CD14-positive monocyte (primary cell): ENCODE results near the gene GPC6. TPM values are rescaled to one million over a fixed set of nuclear protein-coding genes. Genes with fewer than 3 reads are reported as not detected.

Source experiments
- DNase-seq, 3 donors: peaks; one replicate each; pipeline ENCODE4 v3.0.0-alpha.2; 2011 to 2022
- H2AFZ ChIP-seq: 2 replicates; pipeline ENCODE4 v1.6.0; 2012; ENCODE audit warnings: mild to moderate bottlenecking, low read depth, low read length, inconsistent platforms; ENCODE audit not compliant: insufficient read depth, poor library complexity, severe bottlenecking
- H3K27ac ChIP-seq, 2 donors: 1 replicate in 1 of 2; 2 replicates in 1 of 2; pipeline ENCODE4 v1.5.1; 2012 to 2013; ENCODE audit warnings: low read length in 2 of 2, control low read depth in 1 of 2, inconsistent platforms in 1 of 2, low read depth in 1 of 2, mild to moderate bottlenecking in 1 of 2
- H3K27me3 ChIP-seq, 2 donors: one replicate each; pipeline versions ENCODE4 v1.6.0 to v1.6.1; 2011 to 2013; ENCODE audit warnings: low read length in 2 of 2; ENCODE audit not compliant: control insufficient read depth in 2 of 2, insufficient read depth in 2 of 2
- H3K36me3 ChIP-seq, 2 donors: replicated peaks in 1 of 2; 1 replicate in 1 of 2; 2 replicates in 1 of 2; pipeline versions ENCODE4 v1.5.1 to v1.6.1; 2012 to 2013; ENCODE audit warnings: low read length in 2 of 2, control low read depth in 1 of 2, inconsistent platforms in 1 of 2, mild to moderate bottlenecking in 1 of 2; ENCODE audit not compliant: insufficient read depth in 2 of 2, control insufficient read depth in 1 of 2
- H3K4me1 ChIP-seq, 2 donors: 1 replicate in 1 of 2; 2 replicates in 1 of 2; pipeline versions ENCODE4 v1.5.1 to v1.6.1; 2012 to 2013; ENCODE audit warnings: low read length in 2 of 2, control low read depth in 1 of 2, inconsistent platforms in 1 of 2, mild to moderate bottlenecking in 1 of 2, moderate library complexity in 1 of 2; ENCODE audit not compliant: insufficient read depth in 2 of 2, control insufficient read depth in 1 of 2
- H3K4me2 ChIP-seq: replicated peaks from 2 replicates; pipeline ENCODE3; 2012; ENCODE audit warnings: low read length, moderate library complexity, mild to moderate bottlenecking; ENCODE audit not compliant: poor library complexity, severe bottlenecking; ENCODE audit errors: extremely low read depth
- H3K4me3 ChIP-seq, 3 experiments: fragments of 200-600 bp in 1 of 3; sonication (generic) in 1 of 3; replicated peaks in 1 of 3; 1 replicate in 2 of 3; 2 replicates in 1 of 3; pipeline ENCODE4 v1.5.1; 2011 to 2013; ENCODE audit warnings: low read length in 3 of 3, mild to moderate bottlenecking in 3 of 3, control low read depth in 2 of 3, low read depth in 2 of 3, inconsistent platforms in 1 of 3, moderate library complexity in 1 of 3
- H3K79me2 ChIP-seq: 2 replicates; pipeline ENCODE4 v1.6.0; 2012; ENCODE audit warnings: mild to moderate bottlenecking, control low read depth, inconsistent platforms, low read length, moderate library complexity; ENCODE audit not compliant: insufficient read depth
- H3K9ac ChIP-seq: 2 replicates; pipeline ENCODE4 v1.6.0; 2017; ENCODE audit warnings: low read length, mild to moderate bottlenecking; ENCODE audit not compliant: insufficient read depth, poor library complexity, severe bottlenecking
- H3K9me3 ChIP-seq, 2 donors: replicated peaks in 1 of 2; 1 replicate in 1 of 2; 2 replicates in 1 of 2; pipeline versions ENCODE4 v1.5.1 to v1.6.1; 2012 to 2013; ENCODE audit warnings: low read length in 2 of 2, control low read depth in 1 of 2; ENCODE audit not compliant: control insufficient read depth in 1 of 2, insufficient read depth in 1 of 2
- H4K20me1 ChIP-seq: 2 replicates; pipeline ENCODE4 v1.6.0; 2012; ENCODE audit warnings: mild to moderate bottlenecking, low read length, control low read depth, moderate library complexity; ENCODE audit not compliant: insufficient read depth
- H3K27ac Mint-ChIP-seq, 7 donors: one replicate each; pipeline ENCODE4 v1.8.0; 2020; ENCODE audit warnings: mild to moderate bottlenecking in 7 of 7, mixed read lengths in 7 of 7, moderate library complexity in 6 of 7, inconsistent platforms in 2 of 7
- H3K27me3 Mint-ChIP-seq, 3 donors: one replicate each; pipeline ENCODE4 v1.8.0; 2021 to 2022; ENCODE audit warnings: low read depth in 3 of 3, mild to moderate bottlenecking in 3 of 3, mixed read lengths in 3 of 3, moderate library complexity in 3 of 3, inconsistent platforms in 1 of 3
- H3K36me3 Mint-ChIP-seq, 2 donors: one replicate each; pipeline ENCODE4 v1.8.0; 2020; ENCODE audit warnings: mixed read lengths in 2 of 2, inconsistent platforms in 1 of 2, mild to moderate bottlenecking in 1 of 2
- H3K4me1 Mint-ChIP-seq: one replicate; pipeline ENCODE4 v1.8.0; 2020; ENCODE audit warnings: mild to moderate bottlenecking, mixed read lengths
- H3K4me3 Mint-ChIP-seq, 2 donors: one replicate each; pipeline ENCODE4 v1.8.0; 2020; ENCODE audit warnings: mild to moderate bottlenecking in 2 of 2, mixed read lengths in 2 of 2, moderate library complexity in 1 of 2
- H3K9me3 Mint-ChIP-seq, 7 donors: one replicate each; pipeline ENCODE4 v1.8.0; 2020 to 2022; ENCODE audit warnings: mixed read lengths in 7 of 7, mild to moderate bottlenecking in 6 of 7, moderate library complexity in 6 of 7, inconsistent platforms in 2 of 7
- CTCF ChIP-seq: fragments of 200-600 bp; IDR thresholded peaks from one replicate; pipeline ENCODE4 v1.8.0; 2022; ENCODE audit warnings: antibody characterized with exemption, mild to moderate bottlenecking
- WGBS: methylation state at CpG from one replicate; pipeline ENCODE4 v1.1.5; 2013; ENCODE audit warnings: missing lambda C conversion rate; ENCODE audit not compliant: insufficient coverage; 5-methylcytosine and 5-hydroxymethylcytosine counted together
- intact Hi-C, 2 donors: fragments of 100-400 bp; cut with micrococcal nuclease; formaldehyde crosslinking; loops; one replicate each; pipeline versions ENCODE4 v1.15.0 to v1.15.1; 2023
- polyA plus RNA-seq, 3 donors: library from polyadenylated mRNA; depleted of rRNA in 1 of 3; unstranded in 2 of 3; stranded (reverse) in 1 of 3; fragments of 300-500 nt in 2 of 3; fragments of >200 nt in 1 of 3; fragmentation: Illumina TruSeq in 2 of 3; gene quantifications; 1 replicate in 2 of 3; 2 replicates in 1 of 3; pipeline ENCODE4 v1.2.3, GENCODE V29; 2012 to 2021

GPC6 gene
- polyA plus RNA-seq, 3 donors = not detected

GRCh38 chr13:94033830-94034642 lies 807.4 kb downstream of the GPC6 start:
- DNase-seq = no peak
- Histone ChIP-seq H3K4me2 (no peak overlapping the region), H4K20me1 (no peaks in the 10 kb centered on the region), H3K9me3 (no peaks in the 10 kb centered on the region), H3K27me3 (no peaks in the 10 kb centered on the region), H2AFZ (no peak overlapping the region), H3K4me3 (no peak overlapping the region), H3K36me3 (no peaks in the 10 kb centered on the region), H3K79me2 (no peaks in the 10 kb centered on the region), H3K4me1 (no peaks in the 10 kb centered on the region), H3K27ac (no peak overlapping the region), H3K9ac (no peak overlapping the region)
- WGBS = 83% methylated on average over 3 of the region's 7 CpGs
- no peak for TF ChIP-seq CTCF
- Mint-ChIP-seq H3K27ac (no peak overlapping the region), H3K36me3 (no peaks in the 10 kb centered on the region), H3K4me3 (no peak overlapping the region), H3K4me1 (no peaks in the 10 kb centered on the region), H3K9me3 (peaks cover 0 to 11% (median 2%) of the 10 kb centered on the region in 7 donors), H3K27me3 (peaks cover 0 to 2% (median 0%) of the 10 kb centered on the region in 3 donors)
- intact Hi-C loops = no loop called here

- no peak overlapping the region for H3K4me3 ChIP-seq
- no peaks in the 10 kb centered on the region for H3K79me2 ChIP-seq
- no peak for DNase-seq
- intact Hi-C loops = no loop called here
- H2AFZ ChIP-seq = no peak overlapping the region
- no peak overlapping the region for H3K9ac ChIP-seq
- no peaks in the 10 kb centered on the region for H3K4me1 ChIP-seq
- Mint-ChIP-seq H3K4me1 (no peaks in the 10 kb centered on the region), H3K27ac (peak overlapping the region in 1 of 7 donors; percentile 24), H3K27me3 (no peaks in the 10 kb centered on the region), H3K36me3 (no peaks in the 10 kb centered on the region), H3K9me3 (peaks cover 0 to 10% (median 3%) of the 10 kb centered on the region in 7 donors), H3K4me3 (no peak overlapping the region)
- no peaks in the 10 kb centered on the region for H4K20me1 ChIP-seq
- H3K9me3 ChIP-seq = no peaks in the 10 kb centered on the region
- H3K27ac ChIP-seq = no peak overlapping the region
- H3K27me3 ChIP-seq = no peaks in the 10 kb centered on the region
- H3K4me2 ChIP-seq = no peak overlapping the region
- H3K36me3 ChIP-seq = no peaks in the 10 kb centered on the region
- no CpG with 5 or more reads among the region's 5 CpGs for WGBS
- TF ChIP-seq CTCF = no peak
Measured at GRCh38 chr13:94050039-94050438, 823.4 kb downstream of the GPC6 start.
